ENCODE data around the gene OPHN1. TPM values are rescaled to one million over a fixed set of nuclear protein-coding genes. Genes with fewer than 3 reads are reported as not detected.

Gene OPHN1
- total RNA-seq, 6 experiments from 2014 or later = 7.8 to 12.5 (median 10.6) TPM

GRCh38 chrX:68234171-68234910 lies 199.0 kb downstream of the OPHN1 start:
- Mint-ChIP-seq H3K4me3 (no peak overlapping the region), H3K36me3 (ENCODE audit: low read depth) (peaks cover 5% of the 10 kb centered on the region; the same call in 1 of the 2 replicates), H3K27ac (no peak overlapping the region), H3K4me1 (ENCODE audit: low read depth) (no peaks in the 10 kb centered on the region), H3K9me3 (no peaks in the 10 kb centered on the region), H3K27me3 (ENCODE audit: insufficient read depth) (no peaks in the 10 kb centered on the region)
- DNase-seq = no peak
- no peak for TF ChIP-seq CTCF (IDR thresholded peaks at IDR 0.05)

GRCh38 chrX:68232206-68232605 lies 201.1 kb downstream of the OPHN1 start:
- H3K36me3 Mint-ChIP-seq (ENCODE audit: low read depth) = peaks cover 9% of the 10 kb centered on the region; the same call in 1 of the 2 replicates
- DNase-seq = no peak
- H3K9me3 Mint-ChIP-seq = no peaks in the 10 kb centered on the region
- H3K27ac Mint-ChIP-seq = no peak overlapping the region
- H3K4me1 Mint-ChIP-seq (ENCODE audit: low read depth) = no peaks in the 10 kb centered on the region
- no peak overlapping the region for H3K4me3 Mint-ChIP-seq
- no peak for TF ChIP-seq CTCF (IDR thresholded peaks at IDR 0.05)
- no peaks in the 10 kb centered on the region for H3K27me3 Mint-ChIP-seq (ENCODE audit: insufficient read depth)

GRCh38 chrX:68209008-68209407 lies 224.3 kb downstream of the OPHN1 start:
- H3K4me3 Mint-ChIP-seq = no peak overlapping the region
- no peaks in the 10 kb centered on the region for H3K4me1 Mint-ChIP-seq (ENCODE audit: low read depth)
- peaks cover 3% of the 10 kb centered on the region for H3K27me3 Mint-ChIP-seq (ENCODE audit: insufficient read depth)
- H3K9me3 Mint-ChIP-seq = no peaks in the 10 kb centered on the region
- TF ChIP-seq CTCF (IDR thresholded peaks at IDR 0.05) = no peak
- DNase-seq = no peak
- no peak overlapping the region for H3K27ac Mint-ChIP-seq
- peaks cover 6% of the 10 kb centered on the region; the same call in 1 of the 2 replicates for H3K36me3 Mint-ChIP-seq (ENCODE audit: low read depth)

GRCh38 chrX:68204521-68205038 lies 228.7 kb downstream of the OPHN1 start:
- Mint-ChIP-seq H3K36me3 (ENCODE audit: low read depth) (no peaks in the 10 kb centered on the region), H3K4me1 (ENCODE audit: low read depth) (no peaks in the 10 kb centered on the region), H3K4me3 (no peak overlapping the region), H3K9me3 (no peaks in the 10 kb centered on the region), H3K27ac (no peak overlapping the region), H3K27me3 (ENCODE audit: insufficient read depth) (peaks cover 3% of the 10 kb centered on the region)
- TF ChIP-seq CTCF (IDR thresholded peaks at IDR 0.05) = no peak
- DNase-seq = no peak

GRCh38 chrX:68203646-68204045 lies 229.6 kb downstream of the OPHN1 start:
- no peak for TF ChIP-seq CTCF (IDR thresholded peaks at IDR 0.05)
- Mint-ChIP-seq H3K36me3 (ENCODE audit: low read depth) (no peaks in the 10 kb centered on the region), H3K27ac (no peak overlapping the region), H3K4me3 (no peak overlapping the region), H3K27me3 (ENCODE audit: insufficient read depth) (peaks cover 3% of the 10 kb centered on the region), H3K4me1 (ENCODE audit: low read depth) (no peaks in the 10 kb centered on the region; the same call in 1 of the 2 replicates), H3K9me3 (no peaks in the 10 kb centered on the region)
- DNase-seq = no peak
